Type B pancreatic cell (in vitro differentiated cells): Measurements from ENCODE around the gene FXYD4. TPM values are rescaled to one million over a fixed set of nuclear protein-coding genes. Genes with fewer than 3 reads are reported as not detected.

Source experiments
- DNase-seq: peaks from one replicate; pipeline ENCODE4 v3.0.0; 2021; ENCODE audit warnings: mixed read lengths; ENCODE audit not compliant: unreplicated experiment; ENCODE audit errors: extremely low spot score
- H3K27ac Mint-ChIP-seq: 2 replicates; pipeline ENCODE4 v1.8.0; 2021; ENCODE audit warnings: mild to moderate bottlenecking, mixed read lengths
- H3K27me3 Mint-ChIP-seq: 2 replicates; pipeline ENCODE4 v1.8.0; 2021; ENCODE audit warnings: mixed read lengths
- H3K36me3 Mint-ChIP-seq: 2 replicates; pipeline ENCODE4 v1.8.0; 2021; ENCODE audit warnings: mixed read lengths
- H3K4me1 Mint-ChIP-seq: one replicate; pipeline ENCODE4 v1.8.0; 2021; ENCODE audit warnings: mixed read lengths; ENCODE audit not compliant: unreplicated experiment
- H3K4me3 Mint-ChIP-seq: 2 replicates; pipeline ENCODE4 v1.8.0; 2021; ENCODE audit warnings: mild to moderate bottlenecking, mixed read lengths
- H3K9me3 Mint-ChIP-seq: 2 replicates; pipeline ENCODE4 v1.8.0; 2021; ENCODE audit warnings: mixed read lengths
- total RNA-seq: library from RNA; stranded (reverse); gene quantifications from 2 replicates; pipeline ENCODE4 v1.2.1, GENCODE V29; 2021; ENCODE audit warnings: low replicate concordance
- TF ChIP-seq, protein P1 (sequence below): fragments of 200-600 bp; sonication (generic); conservative IDR thresholded peaks from 2 replicates; pipeline ENCODE4 v1.5.0; 2021; ENCODE audit warnings: antibody characterized with exemption, mild to moderate bottlenecking

The FXYD4 gene
- total RNA-seq, 1 donor from 2014 or later, result 0.97 TPM

DNA sequence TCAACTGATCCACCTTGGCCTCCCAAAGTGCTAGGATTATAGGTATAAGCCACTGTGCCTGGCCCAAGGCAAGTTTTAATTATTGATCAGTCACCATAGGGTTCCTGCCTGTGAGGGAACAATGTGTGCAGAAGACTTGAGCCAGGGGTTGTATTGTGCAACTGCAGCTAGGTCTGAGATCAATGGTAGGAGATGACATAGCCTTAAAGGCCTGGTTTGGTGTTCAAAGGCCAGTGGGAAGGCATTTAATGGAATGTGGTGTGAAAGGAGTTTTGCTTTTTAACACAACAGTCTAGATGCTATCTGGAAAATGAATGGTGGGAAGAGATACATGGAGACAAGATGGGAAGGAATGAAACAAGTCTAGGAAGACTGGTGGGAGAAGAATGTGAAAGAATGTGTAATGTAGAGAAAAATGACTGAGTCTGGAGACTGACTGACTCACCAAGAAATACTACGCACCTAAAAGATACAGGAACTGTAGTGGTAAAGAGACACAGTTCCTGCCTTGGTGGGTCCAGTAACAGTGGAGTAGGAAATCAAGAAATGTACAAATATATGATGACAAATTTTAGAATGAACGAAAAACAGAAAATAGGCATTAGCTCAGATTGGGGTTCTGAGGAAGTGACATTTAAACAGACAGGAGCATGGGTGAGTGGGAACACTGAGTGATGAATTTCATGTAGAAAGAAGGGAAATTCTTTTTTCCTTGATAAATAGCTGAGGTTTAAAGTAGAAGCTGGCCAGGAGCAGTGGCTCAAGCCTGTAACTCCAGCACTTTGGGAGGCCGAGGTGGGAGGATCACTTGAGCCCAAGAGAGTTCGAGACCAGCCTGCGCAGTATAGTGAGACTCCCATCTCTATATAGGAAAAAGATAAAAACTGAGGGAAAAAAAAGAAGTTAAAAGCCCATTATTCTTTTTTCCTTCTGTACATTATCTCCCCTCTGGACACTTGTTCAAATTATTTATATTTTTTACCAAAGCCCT lies 28.2 kb downstream of the FXYD4 start:
- H3K4me1 Mint-ChIP-seq, result peaks cover 48% of the 10 kb centered on the region
- no peaks in the 10 kb centered on the region for H3K9me3 Mint-ChIP-seq
- H3K27me3 Mint-ChIP-seq, result no peaks in the 10 kb centered on the region
- peaks cover 23% of the 10 kb centered on the region for H3K36me3 Mint-ChIP-seq
- peak overlapping the region; percentile 47 for H3K4me3 Mint-ChIP-seq
- peak overlapping the region; percentile 77 for H3K27ac Mint-ChIP-seq
- no peak for DNase-seq
- TF ChIP-seq, protein P1, sequence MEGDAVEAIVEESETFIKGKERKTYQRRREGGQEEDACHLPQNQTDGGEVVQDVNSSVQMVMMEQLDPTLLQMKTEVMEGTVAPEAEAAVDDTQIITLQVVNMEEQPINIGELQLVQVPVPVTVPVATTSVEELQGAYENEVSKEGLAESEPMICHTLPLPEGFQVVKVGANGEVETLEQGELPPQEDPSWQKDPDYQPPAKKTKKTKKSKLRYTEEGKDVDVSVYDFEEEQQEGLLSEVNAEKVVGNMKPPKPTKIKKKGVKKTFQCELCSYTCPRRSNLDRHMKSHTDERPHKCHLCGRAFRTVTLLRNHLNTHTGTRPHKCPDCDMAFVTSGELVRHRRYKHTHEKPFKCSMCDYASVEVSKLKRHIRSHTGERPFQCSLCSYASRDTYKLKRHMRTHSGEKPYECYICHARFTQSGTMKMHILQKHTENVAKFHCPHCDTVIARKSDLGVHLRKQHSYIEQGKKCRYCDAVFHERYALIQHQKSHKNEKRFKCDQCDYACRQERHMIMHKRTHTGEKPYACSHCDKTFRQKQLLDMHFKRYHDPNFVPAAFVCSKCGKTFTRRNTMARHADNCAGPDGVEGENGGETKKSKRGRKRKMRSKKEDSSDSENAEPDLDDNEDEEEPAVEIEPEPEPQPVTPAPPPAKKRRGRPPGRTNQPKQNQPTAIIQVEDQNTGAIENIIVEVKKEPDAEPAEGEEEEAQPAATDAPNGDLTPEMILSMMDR, result no peak

DNA sequence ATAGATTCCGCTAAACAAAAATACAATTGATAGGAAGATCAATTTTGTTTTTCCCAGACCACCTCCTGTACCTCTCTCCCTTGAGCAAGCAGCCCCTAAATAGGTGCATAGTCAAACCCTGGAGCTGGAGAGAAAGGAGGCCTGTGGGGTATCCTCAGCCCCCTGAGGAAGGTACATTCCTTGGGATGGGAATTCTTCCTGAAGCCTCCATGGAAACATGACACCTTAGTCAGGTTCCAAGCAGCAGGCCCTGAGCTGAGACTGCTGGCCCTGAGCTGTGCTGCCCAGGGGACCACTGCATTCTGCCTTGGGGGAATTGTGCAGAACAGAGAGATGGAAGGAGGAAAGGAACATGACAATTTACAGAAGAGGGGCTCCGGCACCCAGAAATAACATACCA lies 30.2 kb downstream of the FXYD4 start:
- no peaks in the 10 kb centered on the region for H3K27me3 Mint-ChIP-seq
- no peaks in the 10 kb centered on the region for H3K9me3 Mint-ChIP-seq
- peak overlapping the region; percentile 56 for H3K4me3 Mint-ChIP-seq
- DNase-seq, result no peak
- peaks cover 18% of the 10 kb centered on the region for H3K36me3 Mint-ChIP-seq
- H3K27ac Mint-ChIP-seq, result peak overlapping the region; percentile 61
- peaks cover 46% of the 10 kb centered on the region for H3K4me1 Mint-ChIP-seq
- TF ChIP-seq, protein P1, result no peak

DNA sequence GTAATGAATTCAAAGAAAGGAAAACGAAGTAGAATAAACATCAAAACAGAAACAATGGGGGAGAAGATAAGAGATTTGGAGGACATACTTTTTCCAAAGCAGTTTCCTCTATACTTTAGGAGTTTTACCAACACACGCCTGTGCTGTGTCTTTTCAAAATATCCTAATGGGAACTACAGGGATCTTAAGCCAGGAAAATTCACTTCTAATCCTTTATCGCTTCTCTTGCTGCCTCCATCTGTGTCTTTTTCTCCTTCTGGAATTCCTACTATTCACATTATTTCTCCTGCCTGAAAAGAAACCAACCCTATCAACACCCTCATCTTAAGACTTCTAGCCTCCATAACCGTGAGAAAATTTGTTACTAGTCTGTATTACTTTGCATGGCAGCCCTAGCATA lies 30.7 kb downstream of the FXYD4 start:
- H3K4me3 Mint-ChIP-seq, result peak overlapping the region; percentile 2
- no peaks in the 10 kb centered on the region for H3K9me3 Mint-ChIP-seq
- no peaks in the 10 kb centered on the region for H3K27me3 Mint-ChIP-seq
- no peak for DNase-seq
- peaks cover 18% of the 10 kb centered on the region for H3K36me3 Mint-ChIP-seq
- TF ChIP-seq, protein P1, result no peak
- peaks cover 46% of the 10 kb centered on the region for H3K4me1 Mint-ChIP-seq
- H3K27ac Mint-ChIP-seq, result peak overlapping the region; percentile 19

DNA sequence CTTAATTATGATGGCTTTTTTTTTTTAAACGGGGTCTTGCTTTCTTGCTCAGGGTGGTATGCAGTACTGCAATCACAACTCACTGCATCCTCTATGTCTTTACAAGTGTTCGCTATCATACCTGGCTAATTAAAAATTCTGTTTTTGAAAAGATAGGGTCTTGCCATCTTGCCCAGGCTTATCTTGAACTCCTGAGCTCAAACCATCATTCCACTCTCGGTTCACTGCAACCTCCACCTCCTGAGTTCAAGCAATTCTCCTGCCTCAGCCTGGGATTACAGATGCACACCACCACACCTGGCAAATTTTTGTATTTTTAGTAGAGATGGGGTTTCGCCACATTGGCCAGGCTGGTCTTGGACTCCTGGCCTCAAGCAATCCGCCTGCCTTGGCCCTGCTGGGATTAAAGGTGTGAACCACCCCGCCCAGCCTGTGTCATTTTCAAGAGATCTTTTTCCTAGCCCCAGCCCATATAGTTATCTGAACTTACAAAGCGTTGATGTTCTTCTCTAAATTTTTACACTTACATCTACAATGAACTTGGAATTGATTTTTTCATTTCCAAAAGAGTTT lies 31.5 kb downstream of the FXYD4 start:
- Mint-ChIP-seq H3K4me1 (peaks cover 46% of the 10 kb centered on the region), H3K9me3 (no peaks in the 10 kb centered on the region), H3K4me3 (peak overlapping the region; percentile 61), H3K27me3 (no peaks in the 10 kb centered on the region), H3K27ac (peak overlapping the region; percentile 83), H3K36me3 (peaks cover 18% of the 10 kb centered on the region)
- TF ChIP-seq, protein P1, result no peak
- DNase-seq, result no peak

DNA sequence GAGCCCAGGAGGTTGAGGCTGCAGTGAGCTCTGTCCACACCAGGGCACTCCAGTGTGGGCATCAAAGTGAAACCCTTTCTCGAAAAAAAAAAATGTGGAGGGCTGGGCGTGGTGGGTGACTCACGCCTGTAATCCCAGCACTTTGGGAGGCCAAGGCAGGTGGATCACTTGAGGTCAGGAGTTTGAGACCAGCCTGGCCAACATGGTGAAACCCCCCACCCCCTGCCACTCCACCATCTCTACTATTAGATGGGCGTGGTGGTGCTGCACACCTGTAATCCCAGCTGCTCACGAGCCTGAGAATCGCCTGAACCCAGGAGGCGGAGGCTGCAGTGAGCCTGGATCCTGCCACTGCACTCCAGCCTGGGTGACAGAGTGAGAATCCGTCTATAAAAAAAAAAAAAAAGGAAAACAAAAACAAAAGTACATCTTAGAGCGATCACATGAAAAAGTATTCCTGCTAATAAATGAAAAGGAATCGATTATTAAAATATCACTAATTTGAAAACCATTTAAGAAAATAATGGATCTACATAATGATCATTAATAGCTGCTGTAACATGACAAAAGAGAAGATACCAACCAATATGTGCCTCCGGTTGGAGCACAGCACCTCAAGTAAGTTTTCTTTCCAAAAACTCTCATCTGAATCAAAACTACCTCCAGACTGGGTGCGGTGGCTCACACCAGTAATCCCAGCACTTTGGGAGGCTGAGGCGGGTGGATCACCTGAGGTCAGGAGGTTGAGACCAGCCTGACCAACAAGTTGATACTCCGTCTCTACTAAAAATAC lies 32.7 kb downstream of the FXYD4 start:
- no peak for DNase-seq
- Mint-ChIP-seq H3K4me1 (peaks cover 46% of the 10 kb centered on the region), H3K27ac (peak overlapping the region; percentile 85), H3K9me3 (no peaks in the 10 kb centered on the region), H3K4me3 (peak overlapping the region; percentile 71), H3K36me3 (peaks cover 18% of the 10 kb centered on the region), H3K27me3 (no peaks in the 10 kb centered on the region)
- TF ChIP-seq, protein P1, result no peak
